GM19438 (cell line): ENCODE measurements around the gene PPP2R2B.

Experiments
- ATAC-seq: cut with Tn5 transposase; IDR thresholded peaks from one replicate; pipeline ENCODE4 v1.9.1; 2021; ENCODE audit warnings: low read depth; ENCODE audit not compliant: unreplicated experiment

The PPP2R2B gene

GRCh38 chr5:146878476-146879172 lies at the start of gene PPP2R2B:
TSS of gene PPP2R2B (minus strand) at chr5:146878757.
- no peak for ATAC-seq

DNA sequence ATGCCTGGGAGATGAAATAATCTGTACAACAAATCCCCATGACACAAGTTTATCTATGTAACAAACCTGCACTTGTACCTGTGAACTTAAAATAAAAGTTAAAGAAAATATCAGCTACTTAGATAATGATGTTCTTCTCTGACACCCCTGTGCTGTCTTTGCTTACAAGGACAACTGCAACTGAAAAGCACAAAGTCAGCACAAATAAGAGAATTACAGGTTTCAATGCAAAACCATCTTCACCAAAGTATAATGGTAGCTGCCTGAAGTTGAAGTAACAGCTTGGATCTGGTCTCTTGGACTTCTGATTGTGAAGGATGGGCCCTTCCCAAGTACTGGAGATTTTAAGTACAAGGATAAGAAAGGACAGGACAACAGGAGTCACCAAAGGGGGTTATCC lies 45.6 kb upstream of the PPP2R2B start:
- ATAC-seq = no peak

DNA sequence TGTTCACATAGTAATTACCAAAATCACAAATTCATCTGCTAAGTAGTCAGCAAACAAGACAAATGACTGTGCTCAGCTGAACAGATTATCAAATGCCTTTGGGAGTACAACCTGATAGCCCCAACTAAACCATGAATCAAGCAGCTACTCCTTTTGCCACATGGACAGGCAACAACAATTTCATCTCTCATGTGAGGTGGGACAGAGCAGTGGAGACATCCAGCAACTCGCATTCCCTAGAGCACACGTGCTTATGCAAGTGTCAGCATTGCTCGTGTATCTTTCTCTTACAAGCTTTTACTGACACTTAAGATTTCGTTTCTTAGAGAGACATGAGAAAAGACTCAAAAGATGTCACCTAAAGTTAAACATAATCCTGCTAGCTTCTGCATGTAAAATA lies 42.7 kb upstream of the PPP2R2B start:
- ATAC-seq = no peak

GRCh38 chr5:146920351-146920881 lies 41.9 kb upstream of the PPP2R2B start:
- ATAC-seq = no peak

GRCh38 chr5:146919304-146919703 lies 40.7 kb upstream of the PPP2R2B start:
- no peak for ATAC-seq

GRCh38 chr5:146917931-146918330 lies 39.4 kb upstream of the PPP2R2B start:
- ATAC-seq = no peak

DNA sequence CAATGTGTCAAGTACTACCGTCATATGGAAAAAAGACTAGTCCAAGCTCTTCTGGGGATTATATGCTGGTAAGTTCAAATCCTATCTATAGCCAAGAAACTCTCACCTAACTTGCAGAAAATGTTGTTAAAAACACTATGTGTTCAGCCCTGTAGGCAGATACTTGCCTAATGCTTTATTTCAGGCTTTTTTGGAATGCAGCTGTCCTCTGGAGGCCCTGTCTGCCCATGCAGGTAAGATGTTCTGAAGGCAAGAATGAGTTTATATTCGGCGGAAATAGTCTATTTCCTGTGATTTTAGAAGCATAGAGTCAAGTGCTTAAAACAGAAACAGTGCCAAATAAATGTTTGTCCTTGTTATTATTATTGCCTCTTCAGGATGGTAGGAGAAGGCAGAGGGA lies 34.3 kb upstream of the PPP2R2B start:
- ATAC-seq = no peak

GRCh38 chr5:146910239-146910638 lies 31.7 kb upstream of the PPP2R2B start:
- ATAC-seq = no peak

- ATAC-seq = no peak
Observed at GRCh38 chr5:146909255-146910068, 30.9 kb upstream of the PPP2R2B start.

DNA sequence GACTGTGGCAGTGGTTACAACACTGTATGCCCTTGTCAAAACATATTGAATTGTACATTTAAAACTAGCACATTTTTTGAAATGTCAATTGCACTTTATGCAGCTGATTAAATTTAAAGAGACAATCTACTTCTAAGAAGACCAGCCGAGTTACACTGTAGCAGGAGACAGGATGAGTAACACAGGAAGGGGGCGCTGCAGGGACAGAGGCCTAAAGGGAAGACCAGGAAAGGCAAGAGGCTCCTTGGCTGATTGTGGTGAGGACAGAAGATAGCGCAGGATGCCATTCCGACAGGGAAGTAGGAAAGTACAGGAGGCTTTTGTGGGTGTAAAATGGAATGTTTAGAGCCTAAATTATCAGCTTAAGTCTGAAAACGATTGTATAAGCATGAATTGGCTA lies 28.2 kb upstream of the PPP2R2B start:
- no peak for ATAC-seq

GRCh38 chr5:146904890-146905289 lies 26.3 kb upstream of the PPP2R2B start:
- ATAC-seq = no peak

DNA sequence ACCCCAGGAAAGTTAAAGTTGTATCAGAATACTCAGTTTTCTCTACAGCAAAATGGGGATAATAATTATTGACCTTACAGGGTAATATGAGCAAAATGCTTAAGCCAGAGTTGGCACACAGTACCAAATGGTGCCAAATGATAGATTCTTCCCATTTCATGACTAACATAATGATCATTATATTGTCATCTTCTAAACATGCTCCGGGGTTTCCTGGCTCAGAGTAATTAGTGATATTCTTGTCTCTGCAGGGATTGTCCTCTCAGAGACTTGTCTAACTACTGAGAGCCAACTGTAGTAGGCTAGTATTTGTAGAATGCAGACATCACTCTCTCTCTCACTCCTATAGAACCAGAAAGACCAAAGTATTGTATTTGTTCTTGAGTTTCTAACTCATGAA lies 25.2 kb upstream of the PPP2R2B start:
- ATAC-seq = no peak

DNA sequence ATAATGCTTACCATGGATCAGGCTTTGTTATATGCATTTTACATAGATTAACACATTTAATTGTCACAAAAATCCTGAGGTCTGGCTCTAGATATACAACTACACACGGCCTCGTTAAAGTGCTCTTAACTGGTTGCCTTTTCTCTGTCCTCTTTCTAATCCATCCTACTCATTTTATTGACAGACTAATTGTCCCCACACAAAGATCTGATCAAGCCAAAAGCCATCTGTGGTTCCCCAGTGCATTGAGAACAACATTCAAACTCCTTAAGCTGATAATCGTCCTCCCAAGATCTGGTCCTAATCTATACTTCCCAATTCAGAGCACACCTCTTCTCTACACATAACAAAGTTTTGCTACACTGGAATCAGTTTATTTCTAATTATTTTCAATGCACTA lies 23.9 kb upstream of the PPP2R2B start:
- no peak for ATAC-seq

DNA sequence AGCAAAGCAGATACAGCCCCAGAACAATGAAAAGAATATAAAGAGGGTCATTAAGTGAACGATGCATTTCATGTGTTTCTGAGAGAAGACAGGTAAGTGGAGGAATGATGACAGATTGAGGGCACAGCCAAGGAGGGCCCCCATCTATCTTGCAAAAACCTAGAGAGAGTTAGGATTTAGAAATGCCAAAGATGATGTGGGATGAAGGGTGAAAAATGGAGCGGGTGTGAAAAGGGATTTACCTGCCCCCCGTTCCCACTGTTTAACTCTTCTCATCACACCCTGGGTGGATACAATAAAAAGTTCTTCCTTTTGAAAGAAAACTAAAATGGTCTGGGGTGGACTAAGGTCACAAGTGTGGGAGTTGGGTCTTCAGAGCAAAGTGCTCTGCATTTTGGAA lies 18.5 kb upstream of the PPP2R2B start:
- ATAC-seq = no peak

DNA sequence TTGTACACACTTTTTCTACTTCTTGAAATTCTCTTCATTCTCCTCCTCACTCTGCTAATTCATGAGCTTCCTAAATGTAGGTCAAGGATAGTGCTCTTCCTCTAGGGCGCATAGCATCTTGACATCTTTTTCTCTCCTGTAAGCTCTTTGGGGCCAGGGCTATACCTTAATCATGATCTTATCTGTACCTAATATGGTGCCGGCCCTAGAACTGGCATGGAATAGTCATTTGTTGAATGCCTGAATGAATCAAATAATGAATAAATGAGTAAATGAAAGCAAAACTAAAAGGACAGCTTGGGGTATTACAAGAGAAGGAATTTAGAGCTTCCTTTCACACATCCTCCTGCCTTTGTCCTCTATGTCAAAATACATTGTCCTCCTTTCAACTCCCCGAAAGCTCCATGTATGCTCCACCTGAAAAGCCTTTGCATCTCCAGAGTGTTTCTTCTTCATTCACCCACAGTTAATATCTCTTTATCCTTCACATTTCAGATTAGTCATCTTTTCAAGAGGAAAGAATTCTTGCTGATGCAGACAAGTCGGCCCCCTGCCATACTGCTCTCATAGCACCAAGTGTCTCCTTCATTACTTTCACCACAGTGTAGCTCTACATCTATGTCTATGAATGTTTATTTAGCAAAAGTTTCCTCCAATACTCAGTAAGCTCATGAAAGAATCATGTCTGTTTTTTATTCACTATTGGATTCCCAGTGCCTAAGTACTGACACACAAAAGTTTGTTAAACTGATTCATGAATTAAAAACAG lies 16.4 kb upstream of the PPP2R2B start:
- ATAC-seq = no peak

GRCh38 chr5:146893991-146894390 lies 15.4 kb upstream of the PPP2R2B start:
- ATAC-seq = no peak

GRCh38 chr5:146892231-146892630 lies 13.7 kb upstream of the PPP2R2B start:
- ATAC-seq = no peak

DNA sequence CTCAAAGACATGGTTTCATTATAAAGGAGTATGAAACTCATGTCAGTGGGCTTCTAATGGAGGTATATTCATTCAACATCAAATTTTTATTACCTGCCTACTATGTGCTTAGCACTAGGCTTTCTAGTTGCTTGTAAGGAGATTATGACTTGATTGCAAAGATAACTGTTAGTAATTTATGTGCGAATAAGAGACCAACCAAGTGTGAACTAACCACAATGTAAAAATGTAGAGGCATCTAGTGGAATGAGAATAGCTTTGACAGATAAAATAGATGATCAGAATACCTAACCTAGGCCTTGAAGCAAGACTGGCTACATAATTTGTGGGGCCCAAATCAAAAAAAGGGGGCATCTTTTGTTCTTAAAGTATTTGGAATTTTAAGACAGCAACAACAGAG lies 13.0 kb upstream of the PPP2R2B start:
- ATAC-seq = no peak

GRCh38 chr5:146890731-146891440 lies 12.3 kb upstream of the PPP2R2B start:
- no peak for ATAC-seq

DNA sequence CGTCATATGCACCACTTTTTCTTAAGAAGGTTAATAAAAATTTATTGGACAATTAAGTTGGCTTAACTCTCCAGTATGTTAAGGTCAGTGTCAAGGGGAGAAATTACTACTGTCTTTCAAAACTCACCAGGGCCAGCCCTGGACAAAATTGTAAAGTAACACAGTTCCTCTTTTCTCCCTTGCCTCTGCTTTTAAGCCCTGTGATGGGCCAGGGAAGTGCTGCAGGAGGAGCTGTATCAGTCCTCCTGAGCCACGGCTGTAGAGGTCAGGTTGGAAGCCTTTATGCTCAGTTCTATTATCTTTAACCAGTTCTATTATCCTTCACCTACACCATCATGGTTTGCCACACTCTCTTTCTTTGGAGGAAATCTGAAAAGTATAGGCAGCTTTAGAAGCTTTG lies 11.5 kb upstream of the PPP2R2B start:
- no peak for ATAC-seq

DNA sequence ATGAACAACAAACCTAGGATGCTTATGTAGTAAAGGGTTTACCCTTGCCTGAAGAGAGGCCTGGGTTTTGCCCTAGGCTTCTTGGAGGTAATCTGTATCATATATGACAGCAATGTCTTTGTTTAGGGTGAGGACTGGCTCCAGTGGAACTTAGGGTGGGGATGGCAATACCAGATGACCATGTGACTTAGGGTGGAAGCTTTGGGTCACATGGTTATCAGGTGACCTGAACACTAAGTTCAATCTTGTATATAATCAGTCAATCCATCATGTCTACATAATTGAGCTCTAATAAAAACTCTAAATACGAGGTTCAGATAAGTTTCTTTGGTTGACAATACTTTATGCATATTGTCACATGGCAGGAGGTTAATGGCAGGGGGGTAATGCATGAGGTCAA lies 10.6 kb upstream of the PPP2R2B start:
- no peak for ATAC-seq
